H9 (cell line): Measurements from ENCODE around the gene KREMEN1. TPM values are rescaled to one million over a fixed set of nuclear protein-coding genes. Genes with fewer than 3 reads are reported as not detected.

Experiments used
- DNase-seq: peaks from one replicate; pipeline ENCODE4 v3.0.0-alpha.2; 2017
- H2AFZ ChIP-seq: one replicate; pipeline ENCODE4 v1.6.1; 2013; ENCODE audit warnings: mild to moderate bottlenecking, low read length, control low read depth, moderate library complexity
- H2AK5ac ChIP-seq: 2 replicates; pipeline ENCODE4 v1.6.1; 2013; ENCODE audit warnings: low read length, control low read depth, mixed read lengths; ENCODE audit not compliant: insufficient read length
- H2BK120ac ChIP-seq: one replicate; pipeline ENCODE4 v1.6.1; 2013; ENCODE audit warnings: low read depth, mild to moderate bottlenecking, low read length, control low read depth, inconsistent platforms; ENCODE audit not compliant: poor library complexity, severe bottlenecking
- H2BK12ac ChIP-seq: 2 replicates; pipeline ENCODE4 v1.6.1; 2013; ENCODE audit warnings: low read length, control low read depth, mixed read lengths, low read depth; ENCODE audit not compliant: insufficient read length
- H2BK15ac ChIP-seq: 2 replicates; pipeline ENCODE4 v1.6.1; 2013; ENCODE audit warnings: low read depth, low read length, control low read depth
- H2BK20ac ChIP-seq: one replicate; pipeline ENCODE4 v1.6.1; 2013; ENCODE audit warnings: low read depth, mild to moderate bottlenecking, low read length, control low read depth, inconsistent platforms; ENCODE audit not compliant: poor library complexity, severe bottlenecking
- H2BK5ac ChIP-seq: 2 replicates; pipeline ENCODE4 v1.6.1; 2013; ENCODE audit warnings: low read length, control low read depth, mixed read lengths; ENCODE audit not compliant: insufficient read length
- H3K14ac ChIP-seq: 2 replicates; pipeline ENCODE4 v1.6.1; 2013; ENCODE audit warnings: low read length, control low read depth; ENCODE audit not compliant: insufficient read depth
- H3K18ac ChIP-seq: 2 replicates; pipeline ENCODE4 v1.6.1; 2013; ENCODE audit warnings: low read depth, mild to moderate bottlenecking, mixed read lengths, low read length, control low read depth; ENCODE audit not compliant: insufficient read length
- H3K23ac ChIP-seq: 2 replicates; pipeline ENCODE4 v1.6.1; 2013; ENCODE audit warnings: low read length, control low read depth, mixed read lengths, low read depth; ENCODE audit not compliant: insufficient read length
- H3K23me2 ChIP-seq: 2 replicates; pipeline ENCODE4 v1.6.1; 2013; ENCODE audit warnings: low read depth, mild to moderate bottlenecking, mixed read lengths, low read length, control low read depth; ENCODE audit not compliant: insufficient read length, poor library complexity, severe bottlenecking
- H3K27ac ChIP-seq: 2 replicates; pipeline ENCODE4 v1.5.1; 2013; ENCODE audit warnings: low read length, control low read depth, mixed read lengths, low read depth; ENCODE audit not compliant: insufficient read length
- H3K27me3 ChIP-seq: 2 replicates; pipeline ENCODE4 v1.6.1; 2013; ENCODE audit warnings: low read length, control low read depth, inconsistent platforms; ENCODE audit not compliant: insufficient read depth
- H3K4ac ChIP-seq: 2 replicates; pipeline ENCODE4 v1.6.1; 2013; ENCODE audit warnings: low read depth, mild to moderate bottlenecking, control low read depth, inconsistent platforms, low read length, moderate library complexity
- H3K4me1 ChIP-seq: 2 replicates; pipeline ENCODE4 v1.6.1; 2013; ENCODE audit warnings: low read length, control low read depth, inconsistent platforms; ENCODE audit not compliant: insufficient read depth
- H3K4me2 ChIP-seq: 2 replicates; pipeline ENCODE4 v1.6.1; 2013; ENCODE audit warnings: low read length, control low read depth, mixed read lengths; ENCODE audit not compliant: insufficient read length, insufficient read depth
- H3K56ac ChIP-seq: 2 replicates; pipeline ENCODE4 v1.6.1; 2013; ENCODE audit warnings: low read depth, mild to moderate bottlenecking, mixed read lengths, low read length, control low read depth; ENCODE audit not compliant: insufficient read length
- H3K79me1 ChIP-seq: 2 replicates; pipeline ENCODE4 v1.6.1; 2013; ENCODE audit warnings: low read depth, mild to moderate bottlenecking, moderate library complexity, low read length, control low read depth, inconsistent platforms; ENCODE audit not compliant: insufficient read depth, poor library complexity, severe bottlenecking
- H3K79me2 ChIP-seq: 2 replicates; pipeline ENCODE4 v1.6.1; 2013; ENCODE audit warnings: low read length, control low read depth, inconsistent platforms; ENCODE audit not compliant: insufficient read depth
- H3K9ac ChIP-seq: 2 replicates; pipeline ENCODE4 v1.6.1; 2013; ENCODE audit warnings: low read length, control low read depth, mixed read lengths; ENCODE audit not compliant: insufficient read length; ENCODE audit errors: extremely low read depth
- H3K9me3 ChIP-seq: one replicate; pipeline ENCODE4 v1.6.1; 2013; ENCODE audit warnings: low read depth, low read length, inconsistent platforms; ENCODE audit not compliant: control insufficient read depth
- H3T11ph ChIP-seq: one replicate; pipeline ENCODE4 v1.6.1; 2013; ENCODE audit warnings: mild to moderate bottlenecking, low read length, control low read depth, inconsistent platforms
- H4K20me1 ChIP-seq: one replicate; pipeline ENCODE4 v1.6.1; 2013; ENCODE audit not compliant: control insufficient read depth, insufficient read length, insufficient read depth
- H4K5ac ChIP-seq: 2 replicates; pipeline ENCODE4 v1.6.1; 2013; ENCODE audit warnings: low read depth, mild to moderate bottlenecking, mixed read lengths, low read length, control low read depth; ENCODE audit not compliant: insufficient read length
- H4K8ac ChIP-seq: replicated peaks from 2 replicates; pipeline ENCODE4 v1.6.1; 2013; ENCODE audit warnings: low read length, control low read depth, mixed read lengths, low read depth; ENCODE audit not compliant: insufficient read length
- H4K91ac ChIP-seq: 2 replicates; pipeline ENCODE4 v1.6.1; 2013; ENCODE audit warnings: low read depth, mild to moderate bottlenecking, moderate library complexity, mixed read lengths, low read length, control low read depth; ENCODE audit not compliant: insufficient read length
- H3K27ac Mint-ChIP-seq, 3 experiments: 2 replicates in 2 of 3; 3 replicates in 1 of 3; pipeline ENCODE4 v1.8.0; 2020 to 2021; ENCODE audit warnings: mixed read lengths in 3 of 3, mild to moderate bottlenecking in 1 of 3, moderate library complexity in 1 of 3
- H3K27me3 Mint-ChIP-seq: 2 replicates; pipeline ENCODE4 v1.8.0; 2021; ENCODE audit warnings: low read depth, mild to moderate bottlenecking, moderate library complexity, mixed read lengths
- H3K36me3 Mint-ChIP-seq, 3 experiments: 2 replicates in 2 of 3; 3 replicates in 1 of 3; pipeline ENCODE4 v1.8.0; 2020 to 2021; ENCODE audit warnings: low read depth in 3 of 3, mixed read lengths in 3 of 3; ENCODE audit not compliant: insufficient read depth in 1 of 3
- H3K4me1 Mint-ChIP-seq, 2 experiments: 2 replicates each; pipeline ENCODE4 v1.8.0; 2020; ENCODE audit warnings: mixed read lengths in 2 of 2
- H3K4me3 Mint-ChIP-seq, 2 experiments: 2 replicates in 1 of 2; 3 replicates in 1 of 2; pipeline ENCODE4 v1.8.0; 2020 to 2021; ENCODE audit warnings: mild to moderate bottlenecking in 2 of 2, mixed read lengths in 2 of 2, moderate library complexity in 1 of 2
- H3K9me3 Mint-ChIP-seq, 2 experiments: 2 replicates in 1 of 2; 3 replicates in 1 of 2; pipeline ENCODE4 v1.8.0; 2020; ENCODE audit warnings: mild to moderate bottlenecking in 2 of 2, mixed read lengths in 2 of 2, moderate library complexity in 1 of 2
- WGBS: extraction: QIAGEN DNeasy Blood & Tissue Kit; methylation state at CpG from one replicate; pipeline ENCODE4 v1.1.7; 2013; ENCODE audit warnings: missing lambda C conversion rate, low lambda C conversion rate, mixed read lengths; ENCODE audit not compliant: insufficient read length; ENCODE audit errors: extremely low coverage; 5-methylcytosine and 5-hydroxymethylcytosine counted together
- total RNA-seq: library from RNA; stranded (reverse); gene quantifications from 2 replicates; pipeline ENCODE4 v1.2.1, GENCODE V29; 2021
- TF ChIP-seq, protein P1 (sequence below): fragments of 200-600 bp; sonication (generic); conservative IDR thresholded peaks from 3 replicates; pipeline ENCODE4 v1.8.0; 2021; ENCODE audit warnings: antibody characterized with exemption, mild to moderate bottlenecking

KREMEN1 gene
- total RNA-seq, 1 experiment from 2014 or later = 2.4 TPM

DNA sequence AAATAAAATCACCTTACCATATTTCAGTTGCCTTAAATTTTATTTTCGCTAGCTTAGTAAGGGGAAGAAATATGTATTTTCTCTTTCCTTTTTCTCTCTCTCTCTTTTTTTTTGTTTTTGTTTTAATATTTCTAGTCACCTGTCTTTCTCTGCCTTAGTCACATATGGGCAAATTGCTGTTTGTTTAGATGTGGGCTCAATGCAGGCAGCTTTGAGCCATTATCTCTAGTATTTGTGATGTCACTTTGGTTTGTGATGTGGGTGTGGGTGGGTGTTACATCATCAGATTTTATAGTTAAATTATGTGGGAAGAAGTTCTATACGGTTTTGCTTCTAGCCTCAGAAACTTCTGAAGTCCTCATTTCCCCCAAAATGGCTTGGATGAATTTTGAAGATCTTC lies 11.1 kb upstream of the KREMEN1 start, which contains the start of gene C22orf31:
Gene C22orf31, minus strand, starts transcription at position 59 of the 400 bp plus-strand sequence. Its CDS starts 39 bp downstream, at position 20.
- no peaks in the 10 kb centered on the region for H3K27me3 ChIP-seq
- H3K14ac ChIP-seq = no peak within 1 kb of the TSS
- H3K27me3 Mint-ChIP-seq = peaks cover 7% of the 10 kb centered on the region
- no peaks in the 10 kb centered on the region for H4K20me1 ChIP-seq
- no peak within 1 kb of the TSS for H2AFZ ChIP-seq
- H2BK5ac ChIP-seq = no peak within 1 kb of the TSS
- no peaks in the 10 kb centered on the region for H3K9me3 ChIP-seq
- no peak within 1 kb of the TSS for H3K23ac ChIP-seq
- H3K4me1 Mint-ChIP-seq = peaks cover 14 to 21% of the 10 kb centered on the region in 2 experiments
- no peak within 1 kb of the TSS for H4K8ac ChIP-seq
- no peaks in the 10 kb centered on the region; the same call in 1 of the 2 replicates for H3K4me1 ChIP-seq
- no peak within 1 kb of the TSS for H2BK12ac ChIP-seq
- H4K91ac ChIP-seq = no peak within 1 kb of the TSS
- no peak within 1 kb of the TSS for H3K27ac ChIP-seq
- no peaks in the 10 kb centered on the region; a peak in 1 of 5 replicates for H3K9me3 Mint-ChIP-seq
- no peak within 1 kb of the TSS for H3K27ac Mint-ChIP-seq
- no peak within 1 kb of the TSS for H3K4me2 ChIP-seq
- H3K79me1 ChIP-seq = no peaks in the 10 kb centered on the region
- no peaks in the 10 kb centered on the region for H3K79me2 ChIP-seq
- no peak within 1 kb of the TSS for H2BK15ac ChIP-seq
- H3K9ac ChIP-seq = no peak within 1 kb of the TSS
- H2BK20ac ChIP-seq = no peak within 1 kb of the TSS
- DNase-seq = no peak
- H3K4ac ChIP-seq = no peak within 1 kb of the TSS
- TF ChIP-seq, protein P1, sequence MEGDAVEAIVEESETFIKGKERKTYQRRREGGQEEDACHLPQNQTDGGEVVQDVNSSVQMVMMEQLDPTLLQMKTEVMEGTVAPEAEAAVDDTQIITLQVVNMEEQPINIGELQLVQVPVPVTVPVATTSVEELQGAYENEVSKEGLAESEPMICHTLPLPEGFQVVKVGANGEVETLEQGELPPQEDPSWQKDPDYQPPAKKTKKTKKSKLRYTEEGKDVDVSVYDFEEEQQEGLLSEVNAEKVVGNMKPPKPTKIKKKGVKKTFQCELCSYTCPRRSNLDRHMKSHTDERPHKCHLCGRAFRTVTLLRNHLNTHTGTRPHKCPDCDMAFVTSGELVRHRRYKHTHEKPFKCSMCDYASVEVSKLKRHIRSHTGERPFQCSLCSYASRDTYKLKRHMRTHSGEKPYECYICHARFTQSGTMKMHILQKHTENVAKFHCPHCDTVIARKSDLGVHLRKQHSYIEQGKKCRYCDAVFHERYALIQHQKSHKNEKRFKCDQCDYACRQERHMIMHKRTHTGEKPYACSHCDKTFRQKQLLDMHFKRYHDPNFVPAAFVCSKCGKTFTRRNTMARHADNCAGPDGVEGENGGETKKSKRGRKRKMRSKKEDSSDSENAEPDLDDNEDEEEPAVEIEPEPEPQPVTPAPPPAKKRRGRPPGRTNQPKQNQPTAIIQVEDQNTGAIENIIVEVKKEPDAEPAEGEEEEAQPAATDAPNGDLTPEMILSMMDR = no peak
- no peaks in the 10 kb centered on the region for H3K23me2 ChIP-seq
- H2AK5ac ChIP-seq = no peak within 1 kb of the TSS
- no peak within 1 kb of the TSS for H3T11ph ChIP-seq
- no CpG with 5 or more reads among the region's 2 CpGs for WGBS
- no peak within 1 kb of the TSS for H3K18ac ChIP-seq
- H2BK120ac ChIP-seq = no peak within 1 kb of the TSS
- H3K36me3 Mint-ChIP-seq = no peaks in the 10 kb centered on the region
- no peak within 1 kb of the TSS for H3K4me3 Mint-ChIP-seq
- H3K56ac ChIP-seq = no peak within 1 kb of the TSS
- no peak within 1 kb of the TSS for H4K5ac ChIP-seq
